Fibroblast of pulmonary artery (primary cell): ENCODE data around the gene GM2A.
A peak's percentile ranks its signal among the peaks of the same experiment; 100 is the strongest.
"Not testable (repeated sequence)": the region's sequence is repeated elsewhere in the genome, so short reads cannot be mapped to it uniquely, and the experiment has no call there.

ENCODE experiments used
- DNase-seq: peaks from one replicate; pipeline ENCODE4 v3.0.0-alpha.2; 2010; ENCODE audit warnings: low read depth
- H3K4me3 ChIP-seq: replicated peaks from 2 replicates; pipeline ENCODE4 v1.5.1; 2011; ENCODE audit warnings: low read depth, mild to moderate bottlenecking, control low read depth, low read length, moderate library complexity
- CTCF ChIP-seq: IDR thresholded peaks from 2 replicates; pipeline ENCODE4 v1.5.1; 2011; ENCODE audit warnings: mild to moderate bottlenecking, control low read depth, low read length, inconsistent platforms; ENCODE audit errors: missing control alignments

The GM2A gene

DNA sequence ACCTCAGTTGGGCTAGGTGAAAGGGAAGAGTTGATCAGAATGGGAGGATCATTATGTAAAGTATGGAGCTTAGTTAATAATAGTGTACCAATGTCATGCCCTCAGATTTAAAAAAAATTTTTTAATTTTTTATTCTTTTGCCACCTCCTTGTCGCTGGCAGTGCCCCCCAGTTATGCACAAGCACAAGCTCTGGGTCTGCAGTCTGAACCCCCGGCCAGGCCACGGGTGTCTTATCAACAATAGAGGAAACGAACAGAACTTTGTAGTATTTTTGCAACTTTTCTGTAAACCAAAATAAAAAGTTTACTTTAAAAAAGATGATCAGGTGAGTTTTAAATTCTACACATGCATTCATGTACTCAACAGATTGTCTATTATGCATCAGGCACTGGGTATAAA is 1.4 kb upstream of the GM2A start:
- H3K4me3 ChIP-seq, result no peak overlapping the region
- no peak for TF ChIP-seq CTCF
- no peak for DNase-seq

GRCh38 chr5:151253605-151253950 is 593 bp downstream of the GM2A start:
- peak overlapping the region; percentile 93 for H3K4me3 ChIP-seq
- TF ChIP-seq CTCF, result no peak
- no peak for DNase-seq

DNA sequence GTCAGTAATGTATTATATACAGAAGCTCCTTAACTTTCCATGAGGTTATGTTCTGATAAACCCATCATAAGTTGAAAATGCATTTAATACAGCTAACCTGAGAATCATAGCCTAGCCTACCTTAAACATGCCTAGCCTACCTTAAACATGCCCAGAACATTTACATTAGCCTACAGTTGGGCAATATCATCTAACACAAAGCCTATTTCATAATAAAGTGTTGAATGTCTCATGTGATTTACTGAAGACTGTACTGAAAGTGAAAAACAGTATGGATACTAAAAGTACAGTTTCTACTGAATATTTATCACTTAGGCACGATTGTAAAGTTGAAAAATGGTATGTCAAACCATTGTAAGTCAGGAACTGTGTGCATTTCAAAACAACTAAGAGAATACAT is 1.6 kb downstream of the GM2A start:
- DNase-seq, result no peak
- TF ChIP-seq CTCF, result no peak
- peak overlapping the region; percentile 7 for H3K4me3 ChIP-seq

- DNase-seq, H3K4me3 ChIP-seq: not testable (repeated sequence)
Observed at GRCh38 chr5:151254990-151255389, 2.0 kb downstream of the GM2A start.

DNA sequence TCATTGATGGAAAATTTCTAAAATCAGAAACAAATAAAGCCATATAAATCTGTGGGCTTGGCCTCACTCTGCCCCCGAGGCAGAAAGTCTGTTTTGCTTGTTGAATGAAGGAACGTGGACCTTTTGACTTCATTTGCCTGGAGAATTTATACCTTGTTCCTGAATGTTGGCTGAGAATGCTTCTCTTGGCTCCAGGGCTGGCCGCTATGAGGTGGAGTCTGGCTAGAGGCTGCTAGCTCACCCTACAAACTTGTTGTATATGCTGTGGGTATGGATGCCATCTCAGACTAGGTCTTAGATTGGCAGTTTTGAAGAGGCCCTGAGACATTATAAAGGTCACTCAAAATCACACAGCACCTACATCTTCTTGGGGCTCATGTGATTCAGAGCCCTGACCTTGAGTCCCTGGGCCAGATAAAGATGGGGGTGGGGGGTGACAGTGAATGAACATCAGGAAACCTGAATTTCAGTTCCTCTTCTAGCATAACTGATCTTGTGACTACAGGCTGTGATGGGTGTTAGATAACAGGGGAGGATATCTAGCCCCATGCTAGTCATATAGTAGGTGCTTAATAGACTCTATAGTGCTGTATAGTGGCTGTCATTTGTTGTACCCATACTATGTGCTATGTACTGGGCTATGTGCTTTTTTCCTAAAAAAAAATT is 2.8 kb downstream of the GM2A start:
- H3K4me3 ChIP-seq, result no peak overlapping the region
- no peak for TF ChIP-seq CTCF
- no peak for DNase-seq

- peak; percentile 13 for DNase-seq
- TF ChIP-seq CTCF, result no peak
- no peak overlapping the region for H3K4me3 ChIP-seq
Observed at GRCh38 chr5:151257731-151258181, 4.8 kb downstream of the GM2A start.

DNA sequence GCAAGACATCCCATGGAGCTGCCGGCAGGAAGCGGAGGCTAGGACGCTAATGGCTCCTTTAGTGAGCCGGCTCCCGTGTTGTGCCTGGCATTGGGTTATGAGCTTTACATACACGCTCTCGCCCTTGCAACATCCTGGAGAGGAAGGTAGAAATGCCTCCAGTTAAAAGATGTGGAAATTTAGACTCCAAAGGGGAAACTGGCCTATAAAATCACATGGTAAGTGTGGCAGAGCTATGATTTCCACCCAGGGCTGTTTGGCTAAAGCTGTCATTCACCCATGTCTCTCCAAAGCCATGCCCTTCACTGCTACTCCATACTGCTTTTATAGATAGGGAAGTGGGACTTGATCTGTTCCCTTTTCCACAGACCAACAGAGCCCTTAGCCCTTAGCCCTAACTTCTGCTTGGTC is 5.2 kb downstream of the GM2A start:
- TF ChIP-seq CTCF, result no peak
- no peak overlapping the region for H3K4me3 ChIP-seq
- DNase-seq, result no peak
